ENCODE results near the gene INVS.
A peak's percentile ranks its signal among the peaks of the same experiment; 100 is the strongest.
"Not testable (repeated sequence)": the region's sequence is repeated elsewhere in the genome, so short reads cannot be mapped to it uniquely, and the experiment has no call there.

The INVS gene

DNA sequence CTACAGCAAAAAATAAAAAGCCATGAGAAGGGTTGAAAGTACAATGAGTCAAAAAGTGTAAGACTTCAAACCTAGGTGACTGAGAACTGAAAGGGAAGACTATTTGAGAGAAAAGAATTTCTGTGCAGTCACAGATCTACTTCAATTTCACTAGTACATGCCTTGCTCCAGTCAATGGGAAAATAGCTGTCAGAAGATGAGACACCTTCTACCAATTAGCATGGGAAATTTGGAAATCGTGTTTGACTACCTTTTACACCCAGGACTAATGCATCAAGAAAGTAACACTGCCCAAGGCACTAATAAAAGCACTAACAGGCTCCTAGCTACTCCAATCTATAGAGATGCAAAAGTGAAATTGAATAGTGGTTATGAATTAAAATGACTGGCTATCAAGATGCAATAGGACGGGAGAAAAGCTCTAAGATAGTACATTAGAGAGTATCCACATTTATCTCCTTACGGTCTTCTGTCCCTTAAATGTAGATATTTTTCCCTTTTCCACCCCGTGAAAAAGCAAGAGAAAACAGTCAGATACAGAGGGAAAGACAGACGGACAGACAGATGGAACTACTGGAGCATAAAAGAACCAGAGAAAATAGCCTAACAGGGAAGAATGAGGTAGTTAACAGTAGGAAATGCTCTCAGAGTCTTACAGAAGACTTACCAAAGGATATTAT is 15.5 kb upstream of the INVS start:
- DNase-seq = no peak

DNA sequence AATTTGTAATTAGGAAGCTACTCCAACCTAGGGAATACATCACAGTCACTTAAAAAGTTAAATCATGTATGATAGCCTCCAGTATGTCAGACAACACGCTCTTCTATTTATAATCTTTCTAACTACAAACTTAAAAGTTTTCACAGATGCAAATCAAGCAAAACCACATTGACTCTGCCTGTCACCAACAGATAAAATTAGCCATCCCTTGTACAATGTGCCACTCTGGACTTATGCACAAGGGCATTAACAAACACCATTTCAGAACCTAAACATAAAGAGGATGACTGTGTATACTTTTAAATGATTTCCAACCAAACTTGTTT is 15.0 kb upstream of the INVS start:
- no peak for DNase-seq

GRCh38 chr9:100084734-100085133 is 14.3 kb upstream of the INVS start:
- DNase-seq = no peak

- no peak for DNase-seq
Measured at GRCh38 chr9:100086097-100086635, 12.9 kb upstream of the INVS start.

GRCh38 chr9:100087218-100087617 is 11.8 kb upstream of the INVS start:
- no peak for DNase-seq

- no peak for DNase-seq
Measured at GRCh38 chr9:100088202-100088601, 10.8 kb upstream of the INVS start.

DNA sequence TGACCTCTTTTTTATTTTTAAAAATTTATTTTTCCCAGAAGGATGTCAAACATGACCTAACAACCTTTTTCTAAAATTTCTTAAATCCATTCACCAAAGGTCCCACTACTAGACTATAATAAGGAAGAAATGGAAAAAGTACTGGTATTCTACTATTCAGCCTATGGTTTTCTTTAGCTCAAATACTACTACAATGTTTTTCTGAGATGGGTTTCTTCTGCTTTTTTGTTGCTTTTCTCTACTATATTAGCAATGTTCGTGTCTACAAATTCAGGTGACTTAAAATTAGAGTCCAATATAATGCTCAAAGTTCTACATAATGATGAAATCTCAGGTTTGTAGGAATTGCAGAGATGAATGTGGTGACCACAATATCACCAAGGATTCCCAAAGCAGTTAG is 8.2 kb upstream of the INVS start:
- DNase-seq = no peak

- no peak for DNase-seq
Measured at GRCh38 chr9:100091650-100092049, 7.4 kb upstream of the INVS start.

DNA sequence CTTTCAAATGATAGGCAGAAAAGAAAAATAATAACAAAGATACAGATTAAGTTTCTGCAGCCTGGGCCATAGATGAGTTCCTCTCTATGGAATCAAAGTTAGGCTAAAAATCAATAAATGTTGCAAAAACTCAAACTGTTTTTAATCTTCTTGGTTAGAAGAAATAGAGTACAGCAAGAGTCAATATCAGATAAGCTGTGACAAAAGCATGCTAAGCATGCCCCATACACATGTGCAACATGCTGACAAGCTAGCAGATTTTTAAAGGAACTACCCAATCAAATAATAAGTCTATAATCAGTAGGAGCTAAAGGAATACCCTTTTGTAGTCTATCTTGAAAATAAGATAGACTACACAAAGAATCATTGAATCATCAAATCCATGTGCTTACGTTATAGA is 7.0 kb upstream of the INVS start:
- no peak for DNase-seq

DNA sequence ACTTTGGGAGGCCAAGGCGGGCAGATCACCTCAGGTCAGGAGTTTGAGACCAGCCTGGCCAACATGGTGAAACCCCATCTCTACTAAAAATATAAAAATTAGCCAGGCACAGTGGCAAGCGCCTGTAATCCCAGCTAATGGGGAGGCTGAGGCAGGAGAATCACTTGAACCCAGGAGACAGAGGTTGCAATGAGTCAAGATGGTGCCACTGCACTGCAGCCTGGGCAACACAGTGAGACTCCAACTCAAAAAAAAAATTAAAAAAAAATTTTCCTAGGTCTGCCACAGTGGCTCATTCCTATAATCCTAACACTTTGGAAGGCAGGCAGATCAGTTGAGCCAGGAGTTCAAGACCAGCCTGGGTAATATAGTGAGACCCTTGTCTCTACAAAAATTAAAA is 4.6 kb upstream of the INVS start:
- not testable (repeated sequence) for DNase-seq

DNA sequence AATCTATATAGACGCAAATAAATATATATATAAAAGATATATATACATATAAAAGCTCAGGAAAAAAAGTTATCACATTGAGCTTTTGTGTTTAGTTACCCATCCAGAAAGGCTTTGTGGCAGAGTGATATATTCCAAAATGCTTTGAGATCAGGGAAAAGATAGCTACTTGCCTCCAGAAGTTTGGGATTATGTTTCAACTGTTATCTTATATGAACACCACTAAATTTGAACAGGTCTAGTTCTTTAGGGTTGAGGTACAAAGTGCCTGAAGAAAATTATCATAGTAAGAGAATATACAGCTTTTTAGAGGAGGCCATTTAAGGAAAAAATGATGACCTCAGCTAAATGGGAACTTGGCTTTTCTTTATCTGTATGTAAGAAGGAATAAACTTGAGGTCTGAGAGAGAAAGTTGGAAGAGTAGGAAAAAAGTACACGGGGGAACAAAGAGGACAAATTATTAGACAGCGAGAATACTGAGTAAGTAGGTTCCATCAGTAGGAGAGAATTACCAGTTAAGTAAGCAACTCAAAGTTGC is 2.6 kb upstream of the INVS start:
- no peak for DNase-seq

- DNase-seq = peak; percentile 57 to 83
Measured at GRCh38 chr9:100098046-100098886, 777 bp upstream of the INVS start.

GRCh38 chr9:100099722-100100042 is 639 bp downstream of the INVS start:
- DNase-seq = peak; percentile 9 to 23

DNA sequence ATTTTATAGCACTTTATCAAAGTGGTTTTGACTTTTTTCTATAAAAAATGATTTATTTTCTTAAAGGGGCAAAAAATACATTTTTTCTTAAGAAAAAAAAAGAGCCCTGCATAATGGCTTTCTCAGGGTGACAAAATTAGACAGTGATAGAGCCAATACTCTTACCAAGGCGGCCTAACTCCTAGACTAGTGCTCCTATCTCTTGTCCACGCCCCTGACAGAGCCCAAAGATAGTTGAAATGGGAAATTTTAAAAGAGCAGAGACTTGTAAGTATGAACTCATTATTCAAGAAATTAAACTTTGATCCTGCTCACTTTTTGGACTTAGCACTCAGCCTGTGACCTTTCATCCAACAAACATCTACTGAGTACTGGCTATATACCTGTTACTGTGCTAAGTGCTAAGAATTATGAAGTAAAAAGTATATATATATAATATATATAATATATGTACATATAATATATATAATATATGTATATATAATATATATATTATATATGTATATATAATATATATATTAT is 1.2 kb downstream of the INVS start:
- peak in 1 of 2 experiments; percentile 1 for DNase-seq

DNA sequence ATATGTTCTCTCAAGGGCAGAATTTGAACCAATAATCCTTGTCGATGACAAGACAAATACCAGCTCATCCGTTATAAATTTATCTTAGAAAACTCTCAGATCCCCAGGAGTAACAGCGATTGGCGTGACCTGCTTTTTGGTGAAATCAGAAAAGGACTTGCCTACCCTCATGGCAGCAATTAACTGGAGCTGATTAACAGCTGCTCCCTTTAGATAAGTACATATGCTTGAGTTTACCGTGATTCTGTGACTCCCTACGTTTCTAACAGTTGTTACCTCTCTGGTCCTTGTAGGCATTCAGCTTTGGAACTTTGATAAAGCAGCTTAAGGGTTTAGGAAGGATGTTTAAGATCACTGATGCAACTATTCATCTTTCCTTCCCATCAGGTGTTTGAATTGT is 2.6 kb downstream of the INVS start:
- DNase-seq = no peak

GRCh38 chr9:100104314-100104713 is 5.3 kb downstream of the INVS start:
- DNase-seq = no peak

GRCh38 chr9:100105861-100106260 is 6.8 kb downstream of the INVS start:
- DNase-seq = no peak

DNA sequence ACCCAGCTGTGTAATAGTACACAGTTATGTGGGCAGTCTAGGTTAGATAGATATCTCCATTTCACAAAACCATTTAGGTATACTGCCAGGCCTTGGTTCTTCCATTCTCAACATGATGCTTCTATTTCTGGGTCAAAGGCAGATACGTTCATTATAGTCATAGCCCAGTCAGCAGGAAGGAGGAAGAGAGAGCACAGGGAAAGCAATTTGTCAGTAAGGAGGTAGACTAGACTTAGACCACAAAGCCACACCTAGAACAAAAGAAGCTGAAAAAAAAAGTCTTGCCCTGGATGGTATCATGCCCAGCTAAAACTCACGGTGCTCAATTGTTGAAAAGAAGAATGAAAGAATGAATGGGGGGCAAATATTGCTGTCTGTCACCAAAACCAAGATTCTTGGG is 7.6 kb downstream of the INVS start:
- no peak for DNase-seq

DNA sequence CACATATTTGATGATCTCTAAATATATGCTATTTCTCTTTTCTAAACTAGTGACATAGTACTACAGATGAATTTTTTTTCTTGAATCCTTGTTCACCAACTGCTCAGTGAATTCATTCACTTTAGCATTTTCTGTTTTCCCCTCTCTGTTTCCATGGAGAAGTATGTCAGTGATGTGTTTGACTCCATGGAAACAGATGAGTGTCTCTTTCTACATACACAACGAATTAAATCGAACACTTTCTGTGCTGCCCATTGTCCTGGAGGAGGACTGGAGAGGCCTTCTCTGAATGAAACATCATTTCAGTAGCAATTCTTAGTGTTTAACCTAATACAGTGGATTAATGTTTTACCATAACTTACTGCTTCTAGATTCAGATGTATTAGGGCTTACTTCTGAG is 9.5 kb downstream of the INVS start:
- DNase-seq = peak in 1 of 2 experiments; percentile 2

DNA sequence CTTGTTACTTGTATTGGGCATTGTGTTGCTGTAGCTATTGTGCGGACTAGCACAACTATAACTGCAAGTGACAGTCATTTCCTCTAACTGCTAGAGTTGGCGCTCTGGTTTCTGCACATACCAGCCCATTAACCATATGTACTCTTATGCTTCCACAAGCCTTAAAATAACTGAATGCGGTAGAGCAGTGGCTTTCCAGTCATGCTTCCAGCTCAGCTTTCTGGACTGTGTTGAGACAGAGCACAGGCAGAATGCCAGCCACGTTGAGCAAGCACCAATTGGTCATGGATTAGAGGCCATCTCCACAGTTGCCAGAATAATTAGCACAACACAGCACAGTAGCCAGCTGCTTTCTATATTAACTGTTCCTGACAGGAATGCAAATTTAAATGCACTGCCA is 12.2 kb downstream of the INVS start:
- DNase-seq = no peak

GRCh38 chr9:100112677-100113336 is 13.8 kb downstream of the INVS start:
- DNase-seq = no peak

DNA sequence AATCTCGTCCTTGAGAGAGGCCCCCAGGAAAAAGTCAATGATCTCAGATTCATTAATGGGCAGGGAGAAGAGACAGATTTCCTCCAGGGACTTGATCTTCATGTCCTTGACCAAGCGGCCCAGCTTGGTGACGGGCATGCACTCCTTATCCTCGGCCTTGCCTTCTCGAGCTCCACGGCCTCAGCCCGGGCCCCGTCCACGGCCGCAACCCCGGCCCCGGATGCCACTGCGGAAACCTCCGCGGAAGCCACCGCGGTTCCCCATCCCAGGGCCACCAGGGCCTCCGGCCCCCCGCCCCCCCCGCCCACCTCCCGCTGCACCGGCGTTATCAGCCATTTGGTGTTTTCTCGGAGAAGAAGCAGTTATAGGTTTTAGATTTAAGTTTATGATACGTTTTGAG is 18.3 kb downstream of the INVS start:
- no peak for DNase-seq

GRCh38 chr9:100120286-100120685 is 21.2 kb downstream of the INVS start:
- no peak for DNase-seq

- DNase-seq = no peak
Measured at GRCh38 chr9:100125236-100125635, 26.2 kb downstream of the INVS start.

Data from SHP77 (cell line).